Stomach (tissue), 4 donors: ENCODE results near the gene VGLL1.

Experiments
- POLR2AphosphoS5 ChIP-seq, 3 donors: sonication (generic); formaldehyde crosslinking; IDR thresholded peaks; one replicate each; pipeline ENCODE4 v1.6.1; 2016; ENCODE audit warnings: antibody characterized with exemption in 3 of 3
- TF ChIP-seq, protein P1 (sequence below), 7 experiments: fragments of 450-650 bp in 4 of 7; fragments of 200-600 bp in 3 of 7; sonication (generic) in 3 of 7; IDR thresholded peaks; one replicate each; pipeline ENCODE4 v1.5.1; 2016 to 2019; ENCODE audit warnings: antibody characterized with exemption in 7 of 7, control low read depth in 2 of 7, mild to moderate bottlenecking in 1 of 7

DNA sequence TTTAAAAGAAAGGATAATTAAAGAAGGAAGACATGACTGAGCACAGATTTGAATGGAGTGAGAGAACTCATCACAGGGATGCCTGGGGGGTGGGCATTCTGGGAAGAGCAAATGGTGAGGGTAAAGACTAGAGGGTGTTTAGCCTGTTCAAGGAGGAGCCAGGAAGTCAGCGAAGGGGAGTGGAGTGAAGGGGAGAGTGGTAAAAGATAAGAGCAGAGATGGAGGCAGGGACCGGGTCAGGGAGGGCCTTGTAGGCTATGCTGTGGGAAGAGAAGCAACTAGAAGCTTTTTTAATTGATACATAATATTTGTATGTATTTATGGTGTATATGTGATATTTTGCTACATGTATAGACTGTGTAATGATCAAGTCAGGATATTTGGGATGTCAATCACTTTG is 2.2 kb upstream of the VGLL1 start:
- TF ChIP-seq, protein P1, sequence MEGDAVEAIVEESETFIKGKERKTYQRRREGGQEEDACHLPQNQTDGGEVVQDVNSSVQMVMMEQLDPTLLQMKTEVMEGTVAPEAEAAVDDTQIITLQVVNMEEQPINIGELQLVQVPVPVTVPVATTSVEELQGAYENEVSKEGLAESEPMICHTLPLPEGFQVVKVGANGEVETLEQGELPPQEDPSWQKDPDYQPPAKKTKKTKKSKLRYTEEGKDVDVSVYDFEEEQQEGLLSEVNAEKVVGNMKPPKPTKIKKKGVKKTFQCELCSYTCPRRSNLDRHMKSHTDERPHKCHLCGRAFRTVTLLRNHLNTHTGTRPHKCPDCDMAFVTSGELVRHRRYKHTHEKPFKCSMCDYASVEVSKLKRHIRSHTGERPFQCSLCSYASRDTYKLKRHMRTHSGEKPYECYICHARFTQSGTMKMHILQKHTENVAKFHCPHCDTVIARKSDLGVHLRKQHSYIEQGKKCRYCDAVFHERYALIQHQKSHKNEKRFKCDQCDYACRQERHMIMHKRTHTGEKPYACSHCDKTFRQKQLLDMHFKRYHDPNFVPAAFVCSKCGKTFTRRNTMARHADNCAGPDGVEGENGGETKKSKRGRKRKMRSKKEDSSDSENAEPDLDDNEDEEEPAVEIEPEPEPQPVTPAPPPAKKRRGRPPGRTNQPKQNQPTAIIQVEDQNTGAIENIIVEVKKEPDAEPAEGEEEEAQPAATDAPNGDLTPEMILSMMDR (IDR thresholded peaks at IDR 0.05): no peak
- no peak for TF ChIP-seq POLR2AphosphoS5 (IDR thresholded peaks at IDR 0.05)
